IPS DF 19.7 (cell line): Measurements from ENCODE around the gene KLHL24.
"Not testable (repeated sequence)": the region's sequence is repeated elsewhere in the genome, so short reads cannot be mapped to it uniquely, and the experiment has no call there.

Source experiments
- DNase-seq: peaks from one replicate; pipeline ENCODE4 v3.0.0-alpha.2; 2013; ENCODE audit warnings: low read depth, low spot score

KLHL24 gene

DNA sequence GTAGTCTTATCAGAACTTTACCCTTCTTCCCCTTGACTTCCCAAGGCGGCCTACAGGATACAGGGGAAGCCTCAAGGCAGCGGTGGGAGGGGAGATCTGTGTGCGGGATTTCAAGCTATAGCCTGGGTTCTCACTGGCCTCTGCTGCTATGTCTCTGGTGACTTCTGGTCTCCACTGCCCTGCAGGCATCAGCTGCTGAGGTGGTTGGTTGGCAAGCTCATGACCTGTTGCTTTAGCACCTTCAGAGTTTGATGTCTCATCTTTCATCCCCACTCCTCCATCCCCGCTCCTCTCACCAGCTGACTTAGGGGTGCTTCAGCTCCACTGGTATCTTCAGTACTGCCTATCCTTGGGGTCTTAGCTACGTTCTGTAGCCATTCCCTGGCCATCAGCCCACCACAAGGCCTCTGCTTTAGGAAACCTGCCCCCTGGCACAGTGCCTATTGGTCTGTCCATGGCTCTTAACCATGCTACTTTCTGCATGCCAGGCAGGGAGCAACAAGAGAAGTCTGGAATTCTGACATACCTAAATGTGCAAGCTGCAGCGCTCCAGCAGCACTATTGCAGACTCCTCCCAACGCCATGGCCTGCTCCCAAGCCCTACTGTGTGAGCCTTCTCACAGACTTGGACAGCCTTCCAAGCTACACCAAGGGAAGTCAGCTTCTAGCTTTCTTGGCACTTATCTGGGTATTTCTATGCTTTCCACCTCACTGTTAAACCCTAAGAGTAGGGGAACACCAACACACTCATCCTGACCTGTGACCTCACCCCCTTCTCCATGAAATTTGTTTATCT, 60.3 kb downstream of the KLHL24 start:
- DNase-seq, result no peak

DNA sequence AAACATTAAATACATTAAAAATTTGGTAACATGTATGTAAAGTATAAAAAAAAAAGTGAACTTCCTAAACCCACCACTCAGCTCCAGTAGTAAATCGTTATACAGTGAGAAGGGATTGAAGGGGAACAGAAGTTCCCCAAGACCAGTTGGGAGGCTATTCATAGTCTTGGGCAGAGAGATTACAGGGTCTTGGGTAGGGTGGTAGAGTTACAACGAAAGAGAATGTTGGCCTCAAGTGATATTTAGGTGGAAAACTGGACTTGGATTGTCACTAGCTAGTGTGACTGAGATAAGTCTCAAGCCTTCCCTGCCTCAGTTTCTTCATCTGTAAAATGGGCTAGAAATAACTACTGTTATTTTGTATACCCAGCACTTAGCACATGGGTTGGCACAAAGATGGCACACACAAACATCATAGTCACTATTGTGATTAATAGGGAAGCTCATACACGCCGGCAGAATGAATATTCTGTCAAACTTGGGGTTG, 61.7 kb downstream of the KLHL24 start:
- DNase-seq, result no peak

GRCh38 chr3:183697610-183698317, 62.3 kb downstream of the KLHL24 start, which contains the start of gene YEATS2:
Gene YEATS2 (plus strand): TSS chr3:183697797. CDS start chr3:183715163, 17,366 bp downstream.
- no peak for DNase-seq

- DNase-seq, result no peak
Observed at GRCh38 chr3:183698318-183698751, 62.9 kb downstream of the KLHL24 start.

DNA sequence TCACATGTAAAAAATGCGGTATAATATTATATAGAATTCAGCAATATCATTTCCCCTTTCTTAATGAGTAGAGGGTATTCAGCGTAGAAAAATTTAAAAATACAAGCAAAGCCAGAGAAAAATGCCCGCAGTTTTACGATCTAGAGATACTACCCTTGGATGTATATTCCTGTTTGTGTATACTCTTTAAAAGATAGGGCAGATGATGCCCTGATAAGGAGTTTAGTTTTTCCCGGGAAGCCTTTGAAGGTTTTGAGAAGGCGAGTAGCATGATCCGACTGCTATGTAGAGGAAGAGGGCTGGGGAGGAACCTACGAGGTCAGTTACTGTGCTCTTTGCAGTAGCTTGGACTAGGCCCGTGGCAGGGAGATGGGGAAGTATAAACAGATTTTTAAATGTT, 63.3 kb downstream of the KLHL24 start:
- DNase-seq, result no peak

DNA sequence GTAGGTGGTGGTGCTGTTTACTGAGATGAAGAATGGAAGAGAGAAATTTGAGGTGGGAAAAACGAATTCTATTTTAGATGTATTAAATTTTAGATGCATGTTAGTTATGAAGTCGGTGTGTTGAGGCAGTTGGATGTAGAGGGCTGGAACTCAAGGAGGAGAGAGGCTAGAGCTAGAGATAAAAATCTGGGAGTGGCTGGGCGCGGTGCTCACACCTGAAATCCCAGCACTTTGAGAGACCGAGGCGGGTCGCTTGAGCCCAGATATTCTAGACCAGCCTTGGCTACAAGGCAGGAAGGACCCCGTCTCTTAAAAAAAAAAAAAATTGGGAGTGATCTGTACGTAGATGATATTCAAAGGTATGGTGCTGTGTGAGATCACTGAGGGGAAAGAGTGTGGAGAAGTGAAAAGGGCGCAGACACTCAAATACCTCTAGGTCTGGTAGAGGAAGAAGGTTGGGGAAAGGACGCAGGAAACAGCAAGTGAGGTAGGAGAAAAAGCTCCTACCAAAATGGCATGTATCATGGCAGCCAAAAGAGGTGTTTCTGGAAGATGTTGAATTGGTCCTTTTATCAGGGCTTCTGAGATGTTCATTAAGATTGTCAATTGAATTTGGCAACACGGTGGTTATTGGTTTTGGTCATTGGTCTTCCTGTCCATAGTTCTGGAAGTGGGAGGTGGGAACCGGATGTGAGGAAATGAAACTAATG, 64.0 kb downstream of the KLHL24 start:
- no peak for DNase-seq

- no peak for DNase-seq
Observed at GRCh38 chr3:183701744-183702143, 66.3 kb downstream of the KLHL24 start.

DNA sequence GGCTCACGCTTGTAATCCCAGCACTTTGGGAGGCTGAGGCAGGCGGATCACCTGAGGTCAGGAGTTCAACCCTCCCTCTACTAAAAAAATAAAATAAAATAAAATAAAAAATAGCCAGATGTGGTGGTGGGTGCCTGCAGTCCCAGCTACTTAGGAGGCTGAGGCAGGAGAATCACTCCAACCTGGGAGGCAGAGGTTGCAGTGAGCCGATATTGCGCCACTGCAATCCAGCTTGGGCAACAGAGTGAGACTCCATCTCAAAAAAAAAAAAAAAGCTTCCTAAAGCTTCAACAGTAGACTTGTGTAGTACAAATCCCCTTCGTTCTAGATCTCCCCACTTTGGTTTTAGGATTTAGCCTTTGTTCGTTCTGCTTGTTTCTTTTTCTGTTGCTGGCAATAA, 68.5 kb downstream of the KLHL24 start:
- DNase-seq, result not testable (repeated sequence)

- no peak for DNase-seq
Observed at GRCh38 chr3:183710231-183710630, 74.8 kb downstream of the KLHL24 start.

DNA sequence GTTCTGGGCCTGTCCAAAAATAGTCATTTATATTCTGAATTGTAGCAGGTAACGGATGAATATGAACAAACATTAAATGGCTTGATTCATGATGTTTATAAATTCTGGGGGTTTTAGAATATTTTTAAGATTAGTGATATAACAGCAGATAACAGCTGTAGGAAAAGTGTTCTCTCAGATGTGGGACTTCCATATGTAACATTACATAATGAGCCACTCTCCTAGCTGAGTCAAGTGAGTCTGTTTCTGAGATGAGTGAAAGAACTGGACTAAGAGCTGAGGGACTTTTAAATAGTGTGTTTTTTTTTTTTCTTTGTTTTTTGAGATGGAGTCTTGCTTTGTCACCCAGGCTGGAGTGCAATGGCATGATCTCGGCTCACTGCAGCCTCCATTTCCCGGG, 76.1 kb downstream of the KLHL24 start:
- no peak for DNase-seq

DNA sequence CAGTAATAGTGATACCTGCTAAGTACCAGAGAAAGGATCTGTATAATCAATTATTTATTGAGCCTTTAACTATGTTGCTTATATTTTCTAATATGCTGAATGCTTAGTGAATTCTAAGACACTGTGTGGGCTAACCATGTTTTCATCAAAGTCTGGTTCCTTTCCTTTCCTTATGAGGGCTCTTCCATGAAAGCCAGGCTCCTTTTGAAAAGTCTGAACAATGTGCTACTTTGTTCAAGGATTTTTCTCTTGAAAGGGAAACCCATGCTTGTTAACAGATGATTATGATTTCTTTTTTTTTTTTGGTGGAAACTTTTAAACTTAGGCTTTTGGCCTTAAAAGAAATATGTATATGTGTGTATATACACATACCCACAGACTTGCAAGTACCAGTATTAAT, 79.2 kb downstream of the KLHL24 start:
- DNase-seq, result no peak

- no peak for DNase-seq
Observed at GRCh38 chr3:183718012-183718411, 82.6 kb downstream of the KLHL24 start.

DNA sequence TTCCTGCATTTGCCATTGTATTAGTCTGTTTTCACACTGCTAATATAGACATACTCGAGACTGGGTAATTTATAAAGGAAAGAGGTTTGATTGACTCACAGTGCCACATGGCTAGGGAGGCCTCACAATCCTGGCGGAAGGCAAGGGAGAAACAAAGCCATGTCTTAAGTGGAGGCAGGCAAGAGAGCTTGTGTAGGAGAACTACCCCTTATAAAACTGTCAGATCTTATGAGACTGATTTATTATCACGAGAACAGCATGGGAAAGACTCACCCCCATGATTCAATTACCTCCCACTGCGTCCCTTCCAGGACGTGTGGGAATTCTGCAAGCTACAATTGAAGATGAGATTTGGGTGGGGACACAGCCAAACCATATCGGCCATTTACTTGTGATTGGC, 90.0 kb downstream of the KLHL24 start:
- DNase-seq, result no peak

DNA sequence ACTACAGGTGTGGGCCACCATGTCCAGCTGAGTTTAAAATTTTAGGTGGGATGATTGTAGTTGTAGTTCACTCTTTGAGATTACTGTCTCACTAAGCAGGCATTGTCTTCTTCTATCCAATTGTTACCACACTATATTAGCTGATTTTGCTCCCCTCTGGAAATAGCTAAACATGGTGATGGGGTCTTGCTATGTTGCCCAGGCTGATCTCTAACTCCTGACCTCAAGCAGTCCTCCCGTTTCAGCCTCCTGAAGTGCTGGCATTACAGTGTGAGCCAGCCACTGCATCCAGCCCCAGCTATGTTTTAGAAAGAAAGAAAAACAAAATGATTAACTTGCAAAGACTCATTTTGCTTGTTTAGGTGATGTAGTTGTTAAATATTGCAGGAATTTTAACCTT, 92.8 kb downstream of the KLHL24 start:
- DNase-seq, result no peak

DNA sequence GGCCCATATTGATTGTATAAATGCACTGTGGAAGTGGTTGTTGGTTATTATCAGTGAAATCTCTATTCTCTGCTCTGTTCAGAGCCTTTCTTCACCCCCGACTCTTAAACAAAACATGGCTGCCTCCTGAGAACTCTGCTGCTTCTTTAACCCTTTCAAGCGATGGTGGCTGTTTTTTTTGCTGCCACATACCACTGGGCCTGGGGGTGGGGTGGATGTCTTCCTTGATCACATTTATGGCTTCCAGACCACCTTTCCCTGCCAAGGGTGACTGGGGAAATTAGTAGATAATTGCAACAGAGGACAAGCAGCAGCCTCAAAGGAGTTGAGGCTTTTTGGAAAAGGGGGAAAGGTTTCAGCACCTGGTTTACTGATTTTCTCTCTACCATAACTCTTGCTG, 94.9 kb downstream of the KLHL24 start:
- no peak for DNase-seq

DNA sequence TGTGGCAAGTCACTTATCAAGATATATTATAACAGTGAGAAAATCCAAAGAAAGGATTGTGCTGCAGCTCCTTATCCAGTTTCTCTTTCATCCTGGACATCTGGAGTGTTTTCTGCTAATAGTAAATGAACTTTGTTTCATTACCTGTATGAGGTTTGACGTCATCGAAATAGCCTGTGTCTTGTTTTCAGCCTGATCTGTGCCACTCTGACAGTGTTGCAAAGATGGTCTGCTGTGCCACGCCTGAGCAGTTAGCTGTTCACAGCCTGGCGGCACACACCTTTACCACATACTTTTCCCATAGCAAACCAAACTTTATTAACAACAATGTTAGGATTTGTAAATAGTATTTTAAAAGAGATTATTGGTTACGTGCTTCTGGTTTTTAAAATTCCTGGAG, 96.2 kb downstream of the KLHL24 start:
- DNase-seq, result no peak

DNA sequence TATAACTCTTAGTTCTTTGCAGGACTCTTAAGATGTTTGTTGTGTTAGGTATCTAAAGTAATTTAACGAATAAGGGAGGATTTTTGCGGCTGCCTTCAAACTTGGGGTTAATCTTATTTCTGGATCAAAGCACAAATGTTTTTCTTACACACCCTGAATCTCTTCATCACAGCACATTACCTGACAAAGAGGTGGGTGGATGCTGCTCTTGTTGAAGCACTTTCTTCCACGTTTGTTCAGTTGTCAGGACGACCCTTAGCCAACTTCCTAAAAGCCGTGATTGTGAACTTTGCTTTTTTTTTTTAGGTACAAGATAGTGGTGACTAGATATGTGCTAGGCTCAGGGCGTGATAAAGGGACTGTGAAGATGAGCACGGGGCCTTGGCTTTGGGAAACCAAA, 98.1 kb downstream of the KLHL24 start:
- no peak for DNase-seq
